ENCODE results near the gene COL18A1. TPM values are rescaled to one million over a fixed set of nuclear protein-coding genes. Genes with fewer than 3 reads are reported as not detected.

COL18A1 gene
- total and polyA plus RNA-seq, 11 donors = 31.7 to 109 (median 59.0) TPM

DNA sequence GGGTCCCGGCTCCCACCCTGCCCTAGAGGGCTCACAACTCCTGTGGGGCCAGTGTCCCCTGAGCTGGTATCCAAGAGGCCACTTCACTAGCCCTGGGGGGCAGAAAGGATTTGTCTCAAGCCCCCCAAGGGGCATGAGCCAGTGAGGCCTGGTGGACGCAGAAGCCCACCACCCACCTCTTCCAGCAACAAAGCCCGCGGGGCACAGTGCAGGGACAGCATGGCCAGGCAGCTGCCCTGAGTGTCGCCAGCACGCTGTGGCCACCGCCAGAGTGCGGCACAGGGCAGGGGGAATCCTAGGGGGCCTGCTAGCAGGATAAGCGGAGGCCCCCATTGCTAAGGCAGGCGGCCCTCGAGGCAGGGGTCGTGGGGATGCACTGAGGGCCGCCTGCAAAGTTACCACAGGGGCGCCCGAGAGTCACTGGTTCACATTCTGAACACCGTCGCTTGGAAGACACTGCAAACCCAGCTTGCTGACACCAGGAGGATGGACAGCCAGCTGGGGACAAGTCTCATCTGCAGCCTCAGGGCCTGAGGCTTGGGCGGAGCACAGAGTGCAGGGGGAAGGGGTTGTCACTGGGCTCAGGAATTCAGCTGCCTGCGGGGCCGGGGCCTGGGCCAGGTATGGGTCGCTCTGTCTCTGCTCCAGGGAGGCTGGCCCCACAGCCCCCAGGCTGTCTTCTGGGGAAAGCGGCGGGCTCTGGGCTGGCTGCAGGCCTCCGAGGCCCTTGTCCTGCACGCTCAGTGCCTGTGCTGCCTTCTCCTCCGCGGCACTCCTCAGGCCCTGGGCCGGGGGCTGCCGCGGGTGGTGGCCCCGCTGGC, 110.5 kb downstream of the COL18A1 start:
- intact Hi-C loops (cut with DNase I) = no loop called here
- 94 to 95% (median 95%) methylated on average over 17 to 31 of the region's 31 CpGs for WGBS, 4 donors
- DNase-seq = peak in 3 of 5 donors; percentile 19 to 64 (median 22)
- Histone ChIP-seq H3K27me3 (no peaks in the 10 kb centered on the region), H3K9me3 (peaks cover 0 to 30% (median 20%) of the 10 kb centered on the region in 12 donors), H3K27ac (no peak overlapping the region), H3K36me3 (peaks cover 0 to 28% (median 10%) of the 10 kb centered on the region in 9 donors), H3K4me3 (no peak overlapping the region), H3K4me1 (peaks cover 0 to 9% (median 0%) of the 10 kb centered on the region in 12 donors)
- TF ChIP-seq, protein P1, sequence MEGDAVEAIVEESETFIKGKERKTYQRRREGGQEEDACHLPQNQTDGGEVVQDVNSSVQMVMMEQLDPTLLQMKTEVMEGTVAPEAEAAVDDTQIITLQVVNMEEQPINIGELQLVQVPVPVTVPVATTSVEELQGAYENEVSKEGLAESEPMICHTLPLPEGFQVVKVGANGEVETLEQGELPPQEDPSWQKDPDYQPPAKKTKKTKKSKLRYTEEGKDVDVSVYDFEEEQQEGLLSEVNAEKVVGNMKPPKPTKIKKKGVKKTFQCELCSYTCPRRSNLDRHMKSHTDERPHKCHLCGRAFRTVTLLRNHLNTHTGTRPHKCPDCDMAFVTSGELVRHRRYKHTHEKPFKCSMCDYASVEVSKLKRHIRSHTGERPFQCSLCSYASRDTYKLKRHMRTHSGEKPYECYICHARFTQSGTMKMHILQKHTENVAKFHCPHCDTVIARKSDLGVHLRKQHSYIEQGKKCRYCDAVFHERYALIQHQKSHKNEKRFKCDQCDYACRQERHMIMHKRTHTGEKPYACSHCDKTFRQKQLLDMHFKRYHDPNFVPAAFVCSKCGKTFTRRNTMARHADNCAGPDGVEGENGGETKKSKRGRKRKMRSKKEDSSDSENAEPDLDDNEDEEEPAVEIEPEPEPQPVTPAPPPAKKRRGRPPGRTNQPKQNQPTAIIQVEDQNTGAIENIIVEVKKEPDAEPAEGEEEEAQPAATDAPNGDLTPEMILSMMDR (IDR thresholded peaks at IDR 0.05) = no peak
- TF ChIP-seq POLR2A (IDR thresholded peaks at IDR 0.05) = no peak
- ATAC-seq = no peak

DNA sequence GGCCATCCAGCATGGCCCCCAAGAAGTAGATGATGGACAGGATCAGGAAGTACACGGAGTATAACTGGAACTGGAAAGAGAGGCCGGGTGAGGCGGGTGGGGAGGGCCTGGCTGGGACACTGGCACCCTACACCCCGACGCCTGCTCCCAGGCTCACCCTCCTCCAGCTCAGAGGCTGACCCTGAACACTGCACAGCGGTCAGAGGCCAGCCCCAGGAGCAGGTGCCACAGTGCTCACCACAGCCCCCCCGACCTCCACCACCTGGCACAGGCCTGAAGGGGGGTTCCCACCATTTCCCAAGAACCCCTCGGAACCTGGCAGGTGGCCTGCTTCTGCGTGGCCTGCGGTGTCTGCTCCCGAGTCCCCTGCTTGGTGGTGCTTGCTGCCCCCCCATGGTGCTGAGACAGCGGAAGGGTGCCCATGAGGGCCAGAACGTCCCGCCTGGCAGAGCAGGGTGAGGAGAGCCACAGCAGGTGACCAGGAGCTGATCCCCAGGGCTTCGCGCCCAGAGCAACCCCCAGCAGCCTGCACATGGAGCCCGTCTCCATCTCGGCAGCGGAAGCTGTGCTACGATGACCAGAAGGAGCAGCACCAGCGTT, 111.2 kb downstream of the COL18A1 start:
- TF ChIP-seq POLR2A (IDR thresholded peaks at IDR 0.05) = no peak
- TF ChIP-seq, protein P1 (IDR thresholded peaks at IDR 0.05) = no peak
- H3K4me1 ChIP-seq = peaks cover 0 to 9% (median 0%) of the 10 kb centered on the region in 12 donors
- ATAC-seq = no peak
- 89 to 98% (median 95%) methylated on average over 10 to 21 of the region's 21 CpGs for WGBS, 4 donors
- DNase-seq = peak in 3 of 5 donors; percentile 20 to 49 (median 21)
- intact Hi-C loops (cut with DNase I) = no loop called here
- peaks cover 0 to 24% (median 8%) of the 10 kb centered on the region in 9 donors for H3K36me3 ChIP-seq
- H3K27ac ChIP-seq = no peak overlapping the region
- no peak overlapping the region for H3K4me3 ChIP-seq
- H3K9me3 ChIP-seq = peaks cover 0 to 38% (median 25%) of the 10 kb centered on the region in 12 donors
- no peaks in the 10 kb centered on the region for H3K27me3 ChIP-seq

DNA sequence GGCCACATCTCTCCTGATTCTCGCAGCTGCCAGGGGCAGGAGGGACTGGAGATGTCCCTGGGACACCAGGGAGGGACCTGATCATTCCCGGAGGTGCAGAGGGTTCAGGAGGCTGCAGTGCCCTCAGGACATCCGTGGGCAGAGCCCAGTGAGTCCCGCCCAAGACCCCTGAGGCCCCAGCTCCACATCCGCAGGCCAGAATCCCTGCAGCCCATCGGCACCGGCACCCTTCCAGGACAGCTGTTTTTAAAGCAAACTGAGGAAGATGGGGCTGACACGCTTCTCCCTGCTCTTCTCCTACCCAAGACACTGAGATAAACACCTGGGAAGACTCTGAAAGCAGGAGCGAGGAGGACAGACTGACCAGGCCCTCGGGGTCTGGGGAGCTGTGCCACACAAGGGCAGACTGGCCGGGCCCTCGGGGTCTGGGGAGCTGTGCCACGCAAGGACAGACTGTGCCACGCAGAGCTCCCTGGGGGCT, 111.7 kb downstream of the COL18A1 start:
- H3K9me3 ChIP-seq = peaks cover 0 to 43% (median 30%) of the 10 kb centered on the region in 12 donors
- no peak overlapping the region for H3K4me3 ChIP-seq
- intact Hi-C loops (cut with DNase I) = no loop called here
- peak in 2 of 5 donors; percentile 15 to 58 for DNase-seq
- peaks cover 0 to 21% (median 6%) of the 10 kb centered on the region in 9 donors for H3K36me3 ChIP-seq
- ATAC-seq = no peak
- H3K4me1 ChIP-seq = peaks cover 0 to 9% (median 0%) of the 10 kb centered on the region in 12 donors
- no peaks in the 10 kb centered on the region for H3K27me3 ChIP-seq
- TF ChIP-seq POLR2A (IDR thresholded peaks at IDR 0.05) = no peak
- TF ChIP-seq, protein P1 (IDR thresholded peaks at IDR 0.05) = no peak
- no peak overlapping the region for H3K27ac ChIP-seq
- WGBS, 4 donors = 84 to 97% (median 93%) methylated on average over 7 to 14 of the region's 14 CpGs
